ENCODE measurements around the gene ASPRV1. TPM values are rescaled to one million over a fixed set of nuclear protein-coding genes. Genes with fewer than 3 reads are reported as not detected.

Gene ASPRV1
- polyA plus RNA-seq, 1 donor (not counting 4 experiments of a cell fraction or from before 2014, with no cell fraction given), result 1.5 TPM

DNA sequence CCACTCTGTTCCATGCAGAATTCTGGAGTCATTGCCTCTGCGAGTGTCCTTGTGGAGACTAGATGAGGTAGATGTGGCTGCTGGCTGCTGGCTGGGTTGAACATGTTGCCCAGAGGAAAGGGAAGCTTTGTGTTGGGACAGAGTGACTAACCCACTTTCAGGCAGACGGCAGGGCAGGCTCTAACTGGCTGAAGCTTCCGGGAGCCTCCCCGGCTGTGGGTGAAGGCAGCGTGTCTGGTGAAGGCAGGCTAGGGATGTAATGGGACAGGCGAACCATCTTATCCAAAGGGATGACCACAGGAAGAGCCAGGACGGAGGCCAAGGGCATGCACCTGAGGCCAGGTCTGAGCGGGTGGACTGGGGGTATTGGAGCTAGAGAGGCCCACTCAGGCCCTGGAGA, 16.0 kb downstream of the ASPRV1 start:
- Histone ChIP-seq H3K9ac (ENCODE audit: control insufficient read depth, extremely low read depth, insufficient read depth, low read length) (peak overlapping the region; percentile 73), H2AFZ (ENCODE audit: control insufficient read depth, low read length) (peak overlapping the region; percentile 7)

DNA sequence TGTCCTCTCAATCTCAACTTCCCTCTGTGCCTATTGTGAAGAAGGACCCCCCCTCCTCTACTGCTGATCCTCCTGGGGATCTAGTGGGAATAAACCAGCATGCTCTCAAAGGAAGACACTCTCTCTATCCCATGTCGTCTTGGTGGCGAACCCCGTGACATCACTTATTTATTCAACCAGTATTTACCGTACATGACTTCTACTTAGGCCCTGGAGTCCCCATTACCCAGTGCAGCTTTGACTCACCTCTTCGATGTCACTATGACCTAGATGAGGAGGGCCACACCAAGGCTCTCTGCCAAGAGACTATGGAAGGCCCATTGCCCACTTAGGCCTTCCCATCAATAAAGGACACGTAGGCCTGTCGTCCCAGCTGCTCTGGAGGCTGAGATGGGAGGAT, 16.7 kb downstream of the ASPRV1 start:
- H3K4me3 ChIP-seq (ENCODE audit: control insufficient read depth in 2 of 3, extremely low read depth in 1 of 3, insufficient read depth in 2 of 3, low read depth in 1 of 3, low read length in 3 of 3), result no peak overlapping the region
- DNase-seq (ENCODE audit: low read depth, low spot score) (no peak), FAIRE-seq (no peak)
- H3K36me3 ChIP-seq (ENCODE audit: control insufficient read depth in 2 of 2, extremely low read depth in 1 of 2, insufficient read depth in 2 of 2, low read length in 2 of 2), result peaks cover 8 to 21% of the 10 kb centered on the region in 2 experiments
- no peaks in the 10 kb centered on the region for H3K27me3 ChIP-seq (ENCODE audit: control insufficient read depth, extremely low read depth, insufficient read depth, low read length)
- no peaks in the 10 kb centered on the region for H3K9me3 ChIP-seq (ENCODE audit: control insufficient read depth, low read depth, low read length)
- H3K4me2 ChIP-seq (ENCODE audit: control insufficient read depth, extremely low read depth, insufficient read depth, low read depth, low read length), result peak overlapping the region; percentile 6
- H3K27ac ChIP-seq (ENCODE audit: control insufficient read depth, insufficient read depth, low read length), result peak overlapping the region; percentile 93
- dilution Hi-C loops (cut with MboI; ENCODE audit: extremely low pct_ligation_motif_present, low sequenced_read_pairs), result no loop called here
- no peaks in the 10 kb centered on the region for H4K20me1 ChIP-seq (ENCODE audit: control insufficient read depth, extremely low read depth, insufficient read depth, low read length)
- peaks cover 33% of the 10 kb centered on the region for H3K4me1 ChIP-seq (ENCODE audit: control insufficient read depth, extremely low read depth, insufficient read depth, low read length)
- peak overlapping the region; percentile 46 for H3K9ac ChIP-seq (ENCODE audit: control insufficient read depth, extremely low read depth, insufficient read depth, low read length)
- no peaks in the 10 kb centered on the region for H3K9me1 ChIP-seq (ENCODE audit: control insufficient read depth, extremely low read depth, insufficient read depth, low read length)
- no peak for TF ChIP-seq EZH2 (IDR thresholded peaks at IDR 0.05; ENCODE audit: low read length)
- TF ChIP-seq, protein P1, sequence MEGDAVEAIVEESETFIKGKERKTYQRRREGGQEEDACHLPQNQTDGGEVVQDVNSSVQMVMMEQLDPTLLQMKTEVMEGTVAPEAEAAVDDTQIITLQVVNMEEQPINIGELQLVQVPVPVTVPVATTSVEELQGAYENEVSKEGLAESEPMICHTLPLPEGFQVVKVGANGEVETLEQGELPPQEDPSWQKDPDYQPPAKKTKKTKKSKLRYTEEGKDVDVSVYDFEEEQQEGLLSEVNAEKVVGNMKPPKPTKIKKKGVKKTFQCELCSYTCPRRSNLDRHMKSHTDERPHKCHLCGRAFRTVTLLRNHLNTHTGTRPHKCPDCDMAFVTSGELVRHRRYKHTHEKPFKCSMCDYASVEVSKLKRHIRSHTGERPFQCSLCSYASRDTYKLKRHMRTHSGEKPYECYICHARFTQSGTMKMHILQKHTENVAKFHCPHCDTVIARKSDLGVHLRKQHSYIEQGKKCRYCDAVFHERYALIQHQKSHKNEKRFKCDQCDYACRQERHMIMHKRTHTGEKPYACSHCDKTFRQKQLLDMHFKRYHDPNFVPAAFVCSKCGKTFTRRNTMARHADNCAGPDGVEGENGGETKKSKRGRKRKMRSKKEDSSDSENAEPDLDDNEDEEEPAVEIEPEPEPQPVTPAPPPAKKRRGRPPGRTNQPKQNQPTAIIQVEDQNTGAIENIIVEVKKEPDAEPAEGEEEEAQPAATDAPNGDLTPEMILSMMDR (optimal IDR thresholded peaks at IDR 0.05 in 1 of 3, IDR thresholded peaks at IDR 0.05 in 1 of 3, conservative IDR thresholded peaks at IDR 0.05 in 1 of 3; ENCODE audit: extremely low read depth in 1 of 3, insufficient read depth in 2 of 3, low read length in 3 of 3), result no peak
- no peak overlapping the region for H2AFZ ChIP-seq (ENCODE audit: control insufficient read depth, low read length)
- no peaks in the 10 kb centered on the region for H3K79me2 ChIP-seq (ENCODE audit: control insufficient read depth, insufficient read depth, low read length)

More for the DNA sequence above, 16.0 kb downstream of the ASPRV1 start:
- Histone ChIP-seq H3K4me2 (ENCODE audit: control insufficient read depth, extremely low read depth, insufficient read depth, low read depth, low read length) (peak overlapping the region; percentile 76), H3K79me2 (ENCODE audit: control insufficient read depth, insufficient read depth, low read length) (no peaks in the 10 kb centered on the region), H3K9me3 (ENCODE audit: control insufficient read depth, low read depth, low read length) (no peaks in the 10 kb centered on the region), H3K9me1 (ENCODE audit: control insufficient read depth, extremely low read depth, insufficient read depth, low read length) (no peaks in the 10 kb centered on the region), H3K4me1 (ENCODE audit: control insufficient read depth, extremely low read depth, insufficient read depth, low read length) (peaks cover 33% of the 10 kb centered on the region), H4K20me1 (ENCODE audit: control insufficient read depth, extremely low read depth, insufficient read depth, low read length) (no peaks in the 10 kb centered on the region), H3K27me3 (ENCODE audit: control insufficient read depth, extremely low read depth, insufficient read depth, low read length) (no peaks in the 10 kb centered on the region), H3K36me3 (ENCODE audit: control insufficient read depth in 2 of 2, extremely low read depth in 1 of 2, insufficient read depth in 2 of 2, low read length in 2 of 2) (peaks cover 7 to 17% of the 10 kb centered on the region in 2 experiments), H3K4me3 (ENCODE audit: control insufficient read depth in 2 of 3, extremely low read depth in 1 of 3, insufficient read depth in 2 of 3, low read depth in 1 of 3, low read length in 3 of 3) (peak overlapping the region in 1 of 3 experiments; percentile 21), H3K27ac (ENCODE audit: control insufficient read depth, insufficient read depth, low read length) (peak overlapping the region; percentile 93)
- dilution Hi-C loops (cut with MboI; ENCODE audit: extremely low pct_ligation_motif_present, low sequenced_read_pairs), result no loop called here
- peak; percentile 94 for FAIRE-seq
- TF ChIP-seq, protein P1 (optimal IDR thresholded peaks at IDR 0.05 in 1 of 3, IDR thresholded peaks at IDR 0.05 in 1 of 3, conservative IDR thresholded peaks at IDR 0.05 in 1 of 3; ENCODE audit: extremely low read depth in 1 of 3, insufficient read depth in 2 of 3, low read length in 3 of 3), result no peak
- no peak for TF ChIP-seq EZH2 (IDR thresholded peaks at IDR 0.05; ENCODE audit: low read length)
- no peak for DNase-seq (ENCODE audit: low read depth, low spot score)
